Left ventricle myocardium inferior (tissue), 1 donor: ENCODE data around the gene RUNX1. TPM values are rescaled to one million over a fixed set of nuclear protein-coding genes. Genes with fewer than 3 reads are reported as not detected.

Experiments
- DNase-seq: peaks from one replicate; pipeline ENCODE4 v3.0.0-alpha.2; 2020
- H3K27ac ChIP-seq: fragments of 200-600 bp; replicated peaks from 2 replicates; pipeline ENCODE4 v1.8.0; 2021
- H3K27me3 ChIP-seq: fragments of 200-600 bp; 2 replicates; pipeline ENCODE4 v1.8.0; 2021; ENCODE audit warnings: low read depth
- H3K36me3 ChIP-seq: fragments of 200-600 bp; 2 replicates; pipeline ENCODE4 v1.8.0; 2021
- H3K4me1 ChIP-seq: fragments of 200-600 bp; 2 replicates; pipeline ENCODE4 v1.8.0; 2021
- H3K4me3 ChIP-seq: fragments of 200-600 bp; 2 replicates; pipeline ENCODE4 v1.8.0; 2021; ENCODE audit warnings: mild to moderate bottlenecking, moderate library complexity
- H3K9me3 ChIP-seq: fragments of 200-600 bp; replicated peaks from 2 replicates; pipeline ENCODE4 v1.8.0; 2021
- CTCF ChIP-seq: fragments of 200-600 bp; IDR thresholded peaks from 2 replicates; pipeline ENCODE4 v1.8.0; 2021; ENCODE audit warnings: antibody characterized with exemption, mild to moderate bottlenecking, borderline replicate concordance
- intact Hi-C: fragments of 100-400 bp; cut with micrococcal nuclease; formaldehyde crosslinking; loops from one replicate; pipeline ENCODE4 v1.11.0; 2022
- total RNA-seq: library from RNA; stranded (reverse); fragmentation: NEBNext Ultra II Directional; extraction: Animal tissue kit (Norgen Biotek cat#: 25700); gene quantifications from one replicate; pipeline ENCODE4 v1.2.1, GENCODE V29; 2021
- donor health status: DM: no; HTN: yes; CAD: no; lungs with severe emphysema.

Gene RUNX1
- total RNA-seq, 1 donor from 2014 or later: 1.5 TPM

- Histone ChIP-seq H3K27me3 (peaks cover 71% of the 10 kb centered on the region), H3K4me1 (no peaks in the 10 kb centered on the region), H3K27ac (no peak overlapping the region), H3K9me3 (no peaks in the 10 kb centered on the region), H3K4me3 (no peak overlapping the region), H3K36me3 (no peaks in the 10 kb centered on the region)
- intact Hi-C loops: no loop called here
- TF ChIP-seq CTCF: no peak
- DNase-seq: no peak
Observed at GRCh38 chr21:35062016-35062415, 12.9 kb upstream of the RUNX1 start.

GRCh38 chr21:35059742-35060141, 10.6 kb upstream of the RUNX1 start:
- Histone ChIP-seq H3K36me3 (no peaks in the 10 kb centered on the region), H3K4me3 (no peak overlapping the region), H3K27me3 (peaks cover 51% of the 10 kb centered on the region), H3K4me1 (no peaks in the 10 kb centered on the region), H3K27ac (no peak overlapping the region), H3K9me3 (no peaks in the 10 kb centered on the region)
- TF ChIP-seq CTCF: no peak
- no peak for DNase-seq
- intact Hi-C loops: no loop called here

GRCh38 chr21:35058058-35058457, 9.0 kb upstream of the RUNX1 start:
- Histone ChIP-seq H3K27ac (no peak overlapping the region), H3K27me3 (peaks cover 39% of the 10 kb centered on the region), H3K9me3 (no peaks in the 10 kb centered on the region), H3K4me3 (no peak overlapping the region), H3K36me3 (no peaks in the 10 kb centered on the region), H3K4me1 (no peaks in the 10 kb centered on the region)
- TF ChIP-seq CTCF: no peak
- no peak for DNase-seq
- intact Hi-C loops: no loop called here

GRCh38 chr21:35057428-35057827, 8.3 kb upstream of the RUNX1 start:
- no peak for TF ChIP-seq CTCF
- DNase-seq: no peak
- Histone ChIP-seq H3K4me1 (no peaks in the 10 kb centered on the region), H3K27me3 (peaks cover 34% of the 10 kb centered on the region), H3K9me3 (no peaks in the 10 kb centered on the region), H3K36me3 (no peaks in the 10 kb centered on the region), H3K27ac (no peak overlapping the region), H3K4me3 (no peak overlapping the region)
- intact Hi-C loops: no loop called here

- intact Hi-C loops: no loop called here
- Histone ChIP-seq H3K4me1 (peaks cover 12% of the 10 kb centered on the region), H3K4me3 (no peak overlapping the region), H3K36me3 (no peaks in the 10 kb centered on the region), H3K27ac (no peak overlapping the region), H3K27me3 (peaks cover 15% of the 10 kb centered on the region), H3K9me3 (no peaks in the 10 kb centered on the region)
- TF ChIP-seq CTCF: no peak
- no peak for DNase-seq
Observed at GRCh38 chr21:35053356-35054096, 4.4 kb upstream of the RUNX1 start.
